OCI-LY7 (cell line): ENCODE results near the gene CYP1B1. TPM values are rescaled to one million over a fixed set of nuclear protein-coding genes. Genes with fewer than 3 reads are reported as not detected.

Experiments
- BruUV-seq: library from RNA; stranded (reverse); fragments of 400-500 nt; replicated peaks from 2 replicates; lab custom pipeline; 2021; lab: Mats Ljungman, UMichigan
- CTCF ChIA-PET: fragments of 300-600 bp; sonication (Branson Sonifier 250); formaldehyde crosslinking; loops from one replicate; lab custom pipeline; 2022; ENCODE audit warnings: antibody characterized with exemption; ENCODE audit not compliant: unreplicated experiment; lab: Charles Lee
- POLR2A ChIA-PET: fragments of 300-600 bp; sonication (Branson Sonifier 250); formaldehyde crosslinking; loops from one replicate; lab custom pipeline; 2022; ENCODE audit warnings: antibody characterized with exemption; lab: Charles Lee
- DNase-seq: peaks from one replicate; pipeline ENCODE4 v3.0.0-alpha.2; 2015; ENCODE audit warnings: low spot score
- H2AFZ ChIP-seq: fragments of 200-600 bp; sonication (generic), shearing (Covaris generic); 2 replicates; pipeline ENCODE4 v1.6.1; 2014; ENCODE audit warnings: mild to moderate bottlenecking, antibody characterized with exemption, low read length, moderate library complexity
- H3K27ac ChIP-seq: fragments of 200-600 bp; sonication (generic); 2 replicates; pipeline ENCODE4 v1.5.1; 2014; ENCODE audit warnings: mixed run types, low read depth, mild to moderate bottlenecking, moderate library complexity, low read length, inconsistent platforms; ENCODE audit not compliant: poor library complexity, severe bottlenecking
- H3K36me3 ChIP-seq: fragments of 200-600 bp; sonication (generic); 2 replicates; pipeline ENCODE4 v1.6.1; 2014; ENCODE audit warnings: mild to moderate bottlenecking, antibody characterized with exemption, low read length, moderate library complexity, mixed read lengths; ENCODE audit not compliant: insufficient read depth
- H3K4me1 ChIP-seq: fragments of 200-600 bp; sonication (generic); 2 replicates; pipeline ENCODE4 v1.5.1; 2014; ENCODE audit warnings: mild to moderate bottlenecking, low read length; ENCODE audit not compliant: insufficient read depth, poor library complexity, severe bottlenecking
- H3K4me2 ChIP-seq: fragments of 200-600 bp; sonication (generic); 2 replicates; pipeline ENCODE4 v1.6.1; 2014; ENCODE audit warnings: mild to moderate bottlenecking, low read length
- H3K4me3 ChIP-seq: fragments of 200-600 bp; sonication (generic); 2 replicates; pipeline ENCODE4 v1.5.1; 2014; ENCODE audit warnings: mild to moderate bottlenecking, low read depth, low read length; ENCODE audit not compliant: poor library complexity, severe bottlenecking
- H3K79me2 ChIP-seq: fragments of 200-600 bp; sonication (generic); 2 replicates; pipeline ENCODE4 v1.6.1; 2016; ENCODE audit warnings: low read depth, mild to moderate bottlenecking, low read length, moderate library complexity, mixed read lengths; ENCODE audit not compliant: insufficient read depth
- H3K9me2 ChIP-seq: fragments of 200-600 bp; sonication (generic); 2 replicates; pipeline ENCODE4 v1.6.1; 2016; ENCODE audit warnings: mild to moderate bottlenecking, low read length, mixed read lengths; ENCODE audit not compliant: insufficient read depth
- H3K9me3 ChIP-seq: fragments of 200-600 bp; sonication (generic); 2 replicates; pipeline ENCODE4 v1.6.1; 2014; ENCODE audit warnings: mild to moderate bottlenecking, mixed run types, low read length, mixed read lengths
- H4K20me1 ChIP-seq: fragments of 200-600 bp; sonication (generic); 2 replicates; pipeline ENCODE4 v1.6.1; 2014; ENCODE audit warnings: mild to moderate bottlenecking, antibody characterized with exemption, low read length, moderate library complexity, mixed read lengths; ENCODE audit not compliant: insufficient read depth
- CTCF ChIP-seq: fragments of 200-600 bp; sonication (generic); conservative IDR thresholded peaks from 2 replicates; pipeline ENCODE4 v1.5.1; 2014; ENCODE audit warnings: mild to moderate bottlenecking, antibody characterized with exemption, low read length, moderate library complexity, mixed read lengths
- EZH2phosphoT487 ChIP-seq: fragments of 200-600 bp; sonication (generic); IDR thresholded peaks from 2 replicates; pipeline ENCODE4 v1.6.1; 2018; ENCODE audit warnings: low read depth, borderline replicate concordance, mild to moderate bottlenecking, mixed run types, antibody characterized with exemption, low read length, moderate library complexity, mixed read lengths
- intact Hi-C: fragments of 100-400 bp; cut with micrococcal nuclease; formaldehyde crosslinking; loops from one replicate; pipeline ENCODE4 v1.10.0; 2022; ENCODE audit not compliant: unreplicated experiment
- total RNA-seq, 2 experiments: library from RNA; depleted of rRNA in 1 of 2; stranded (reverse); fragments of >200 nt in 1 of 2; shearing (Covaris generic) in 1 of 2; gene quantifications; 2 replicates each; pipeline ENCODE4 v1.2.3, GENCODE V29; 2014 to 2022

Gene CYP1B1
- total RNA-seq, 2 experiments from 2014 or later, result 0.44 TPM; not detected in 1

- Histone ChIP-seq H3K36me3 (no peaks in the 10 kb centered on the region), H3K4me3 (no peak overlapping the region), H3K9me3 (no peaks in the 10 kb centered on the region), H4K20me1 (no peaks in the 10 kb centered on the region), H3K4me2 (no peak overlapping the region), H3K79me2 (no peaks in the 10 kb centered on the region), H2AFZ (no peak overlapping the region), H3K4me1 (no peaks in the 10 kb centered on the region), H3K27ac (no peak overlapping the region), H3K9me2 (no peaks in the 10 kb centered on the region)
- CTCF ChIA-PET, result no interaction called here
- no TSS peak for BruUV-seq
- intact Hi-C loops, result no loop called here
- POLR2A ChIA-PET, result interaction anchor here (0.5 to 0.8 kb wide), 2 partner anchors 26 to 213 kb away, joined by 3 to 5 read pairs; no protein-coding TSS in a partner anchor
- DNase-seq, result no peak
- no peak for TF ChIP-seq CTCF
- no peak for TF ChIP-seq EZH2phosphoT487
These were observed 19.4 kb upstream of the CYP1B1 start for GRCh38 chr2:38095079-38095995.

- intact Hi-C loops, result no loop called here
These were observed 17.7 kb upstream of the CYP1B1 start for GRCh38 chr2:38093527-38094165.

More at GRCh38 chr2:38093527-38094165, 17.7 kb upstream of the CYP1B1 start:
- Histone ChIP-seq H3K4me3 (no peak overlapping the region), H3K4me2 (no peak overlapping the region), H3K27ac (no peak overlapping the region), H3K4me1 (no peaks in the 10 kb centered on the region), H3K9me3 (no peaks in the 10 kb centered on the region), H3K36me3 (no peaks in the 10 kb centered on the region), H4K20me1 (no peaks in the 10 kb centered on the region), H2AFZ (no peak overlapping the region), H3K9me2 (no peaks in the 10 kb centered on the region), H3K79me2 (no peaks in the 10 kb centered on the region)
- DNase-seq, result no peak
- BruUV-seq, result no TSS peak
- TF ChIP-seq EZH2phosphoT487 (no peak), CTCF (no peak)
- ChIA-PET POLR2A (interaction anchor here (0.6 kb wide), 2 partner anchors 52 to 1566 kb away, joined by 3 to 5 read pairs; no protein-coding TSS in a partner anchor), CTCF (no interaction called here)
